K562 (cell line): ENCODE results near the gene PDE11A. TPM values are rescaled to one million over a fixed set of nuclear protein-coding genes. Genes with fewer than 3 reads are reported as not detected.

Source experiments
- ATF1 ChIP-seq, 2 experiments: fragments of 450-650 bp in 1 of 2; IDR thresholded peaks; 2 replicates each; pipeline ENCODE4 v1.6.1; 2016; ENCODE audit warnings: missing compliant biosample characterization in 1 of 2, missing genetic modification characterization in 1 of 2
- CHCHD3 ChIP-seq: fragments of 250-450 bp; sonication (Bioruptor Pico); IDR thresholded peaks from 2 replicates; pipeline ENCODE4 v2.1.2; 2022; ENCODE audit warnings: mild to moderate bottlenecking
- DACH1 ChIP-seq: fragments of 450-650 bp; IDR thresholded peaks from 2 replicates; pipeline ENCODE4 v1.6.1; 2018; ENCODE audit not compliant: partially characterized antibody
- FOXK2 ChIP-seq, 2 experiments: fragments of 450-650 bp; IDR thresholded peaks in 1 of 2; conservative IDR thresholded peaks in 1 of 2; 2 replicates each; pipeline ENCODE4 v1.6.1; 2016; ENCODE audit warnings: low read depth in 2 of 2, mild to moderate bottlenecking in 1 of 2
- GTF2B ChIP-seq: IDR thresholded peaks from 2 replicates; pipeline ENCODE4 v1.6.1; 2011; ENCODE audit not compliant: insufficient read length; ENCODE audit errors: extremely low read depth
- MBD2 ChIP-seq: sonication (generic); IDR thresholded peaks from 2 replicates; pipeline ENCODE4 v1.6.1; 2016; ENCODE audit warnings: low read depth, borderline replicate concordance
- RAD21 ChIP-seq, 2 experiments: fragments of 250-450 bp in 1 of 2; fragments of 450-650 bp in 1 of 2; sonication (Bioruptor Pico) in 1 of 2; formaldehyde crosslinking in 1 of 2; IDR thresholded peaks in 1 of 2; conservative IDR thresholded peaks in 1 of 2; 2 replicates each; pipeline versions ENCODE4 v1.4.0 to v1.8.0; 2020 to 2022; ENCODE audit warnings: mild to moderate bottlenecking in 2 of 2, moderate library complexity in 1 of 2
- RBM39 ChIP-seq: fragments of 200-400 bp; formaldehyde crosslinking; optimal IDR thresholded peaks from 2 replicates; pipeline ENCODE3; 2018; ENCODE audit warnings: low read depth, low read length
- TCF7 ChIP-seq: sonication (generic); IDR thresholded peaks from 2 replicates; pipeline ENCODE4 v1.6.1; 2016; ENCODE audit warnings: antibody characterized with exemption, borderline replicate concordance
- ZNF395 ChIP-seq: fragments of 200-800 bp; sonication (Bioruptor generic); IDR thresholded peaks from 2 replicates; pipeline ENCODE4 v1.6.1; 2017; ENCODE audit warnings: missing genetic modification characterization, missing compliant biosample characterization
- ZNF583 ChIP-seq: fragments of 250-450 bp; sonication (Bioruptor Pico); IDR thresholded peaks from 2 replicates; pipeline ENCODE4 v1.4.0; 2020
- ZSCAN32 ChIP-seq: fragments of 450-650 bp; formaldehyde crosslinking; IDR thresholded peaks from 2 replicates; pipeline ENCODE4 v1.4.0; 2020; ENCODE audit warnings: mild to moderate bottlenecking, moderate library complexity
- polyA plus RNA-seq, 8 experiments: library from polyadenylated mRNA; depleted of rRNA in 4 of 8; stranded (reverse) in 5 of 8; unstranded in 3 of 8; fragments of >200 nt; fragmentation: Nextera tagmentation in 2 of 8; fragmentation: Illumina TruSeq in 1 of 8; extraction: Ambion mirVana in 2 of 8; extraction: Trizol in 1 of 8; gene quantifications; 2 replicates each; pipeline versions ENCODE4 v1.2.1 to v1.2.3, GENCODE V29; 2011 to 2014; ENCODE audit warnings: inconsistent platforms in 1 of 8, missing spikeins in 1 of 8
- total RNA-seq, 7 experiments: library from RNA; depleted of rRNA in 6 of 7; stranded (reverse); fragments of >200 nt in 6 of 7; fragmentation: Illumina TruSeq in 2 of 7; extraction: Trizol in 2 of 7; gene quantifications; 2 replicates each; pipeline versions ENCODE4 v1.2.1 to v1.2.3, GENCODE V29; 2011 to 2021; ENCODE audit warnings: low replicate concordance in 1 of 7
- TF ChIP-seq, protein P1 (sequence below): fragments of 450-650 bp; conservative IDR thresholded peaks from 2 replicates; pipeline ENCODE4 v1.6.1; 2016; ENCODE audit warnings: missing genetic modification characterization, low read depth, mild to moderate bottlenecking, missing compliant biosample characterization, moderate library complexity
- TF ChIP-seq, protein P2 (sequence below): fragments of 250-450 bp; sonication (Bioruptor Pico); IDR thresholded peaks from 2 replicates; pipeline ENCODE4 v1.4.0; 2020; ENCODE audit warnings: mild to moderate bottlenecking
- TF ChIP-seq, protein P3 (sequence below): sonication (generic); formaldehyde crosslinking; IDR thresholded peaks from 2 replicates; pipeline ENCODE4 v1.8.0; 2023; ENCODE audit warnings: missing genetic modification reagents, mild to moderate bottlenecking, borderline replicate concordance

The PDE11A gene
- total and polyA plus RNA-seq, 9 of the 15 experiments (the other 6 are each of a cell fraction or from before 2014, with no cell fraction given): 3.2 to 22.1 (median 5.7) TPM

DNA sequence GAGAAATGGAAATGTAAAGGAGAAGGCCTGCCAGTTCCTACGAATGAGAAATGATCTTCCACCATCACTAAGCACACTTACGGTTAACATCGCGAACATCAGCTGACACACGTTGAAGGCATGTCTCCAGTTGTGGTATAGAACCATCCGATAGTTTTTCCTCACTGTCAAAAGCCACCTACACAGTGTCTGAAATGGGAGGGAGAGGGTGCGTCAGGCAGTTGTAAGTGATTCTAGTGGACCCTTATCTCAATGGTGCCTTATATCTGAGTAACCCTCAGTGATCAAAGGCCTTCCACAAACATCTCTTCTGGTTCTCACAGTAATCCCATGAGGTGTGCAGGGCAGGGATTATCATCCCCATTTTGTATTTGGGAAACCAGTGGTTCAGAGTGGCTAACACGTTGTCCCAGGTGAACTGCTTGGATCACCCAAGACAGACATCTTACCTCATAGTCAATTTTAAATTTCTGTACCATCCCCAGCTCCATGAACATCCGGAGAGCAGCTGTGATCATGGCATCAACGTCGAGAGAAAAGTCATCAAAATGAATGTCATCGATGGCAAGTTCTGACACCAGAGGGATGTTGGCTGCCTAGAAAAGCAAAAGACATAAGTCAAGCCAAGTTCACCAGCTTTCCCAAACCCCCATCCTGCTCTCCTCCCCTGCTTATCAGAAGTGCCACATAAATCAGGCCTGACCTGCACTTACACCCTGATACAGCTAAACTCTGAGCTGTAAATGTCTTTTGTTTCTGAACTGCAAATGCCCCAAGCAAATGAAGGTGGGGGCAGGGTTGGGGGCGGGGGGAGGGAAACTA, 344.8 kb downstream of the PDE11A start (continued):
- TF ChIP-seq, protein P1, sequence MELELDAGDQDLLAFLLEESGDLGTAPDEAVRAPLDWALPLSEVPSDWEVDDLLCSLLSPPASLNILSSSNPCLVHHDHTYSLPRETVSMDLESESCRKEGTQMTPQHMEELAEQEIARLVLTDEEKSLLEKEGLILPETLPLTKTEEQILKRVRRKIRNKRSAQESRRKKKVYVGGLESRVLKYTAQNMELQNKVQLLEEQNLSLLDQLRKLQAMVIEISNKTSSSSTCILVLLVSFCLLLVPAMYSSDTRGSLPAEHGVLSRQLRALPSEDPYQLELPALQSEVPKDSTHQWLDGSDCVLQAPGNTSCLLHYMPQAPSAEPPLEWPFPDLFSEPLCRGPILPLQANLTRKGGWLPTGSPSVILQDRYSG (tag): peak; percentile 66
- TF ChIP-seq, protein P2, sequence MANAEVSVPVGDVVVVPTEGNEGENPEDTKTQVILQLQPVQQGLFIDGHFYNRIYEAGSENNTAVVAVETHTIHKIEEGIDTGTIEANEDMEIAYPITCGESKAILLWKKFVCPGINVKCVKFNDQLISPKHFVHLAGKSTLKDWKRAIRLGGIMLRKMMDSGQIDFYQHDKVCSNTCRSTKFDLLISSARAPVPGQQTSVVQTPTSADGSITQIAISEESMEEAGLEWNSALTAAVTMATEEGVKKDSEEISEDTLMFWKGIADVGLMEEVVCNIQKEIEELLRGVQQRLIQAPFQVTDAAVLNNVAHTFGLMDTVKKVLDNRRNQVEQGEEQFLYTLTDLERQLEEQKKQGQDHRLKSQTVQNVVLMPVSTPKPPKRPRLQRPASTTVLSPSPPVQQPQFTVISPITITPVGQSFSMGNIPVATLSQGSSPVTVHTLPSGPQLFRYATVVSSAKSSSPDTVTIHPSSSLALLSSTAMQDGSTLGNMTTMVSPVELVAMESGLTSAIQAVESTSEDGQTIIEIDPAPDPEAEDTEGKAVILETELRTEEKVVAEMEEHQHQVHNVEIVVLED: peak; percentile 48; the same call in 1 of the 2 replicates
- TF ChIP-seq MBD2 (peak; percentile 49; the same call in 1 of the 2 replicates), TCF7 (peak; percentile 66; the same call in 1 of the 2 replicates), DACH1 (peak; percentile 46), RBM39 (no peak), FOXK2 (conservative IDR thresholded peaks at IDR 0.05 in 1 of 2, IDR thresholded peaks at IDR 0.05 in 1 of 2; ENCODE audit: low read depth in 2 of 2) (no peak), CHCHD3 (CRISPR knock-in tag) (0 out of 2 replicates have a peak, but pooled peaks have one; percentile 40), RAD21 (CRISPR knock-in tag; conservative IDR thresholded peaks at IDR 0.05 in 1 of 2, IDR thresholded peaks at IDR 0.05 in 1 of 2) (peak; percentile 28 to 37; a peak in 3 of 4 replicates), ZNF583 (CRISPR knock-in tag) (peak; percentile 56; the same call in 1 of the 2 replicates), GTF2B (no peak), ATF1 (CRISPR knock-in tag; IDR thresholded peaks at IDR 0.05) (no peak), ATF1 (tag; IDR thresholded peaks at IDR 0.05) (peak; percentile 61), ZNF395 (CRISPR knock-in tag) (peak; percentile 91), ZSCAN32 (CRISPR knock-in tag) (0 out of 2 replicates have a peak, but pooled peaks have one; percentile 13)
- TF ChIP-seq, protein P3, sequence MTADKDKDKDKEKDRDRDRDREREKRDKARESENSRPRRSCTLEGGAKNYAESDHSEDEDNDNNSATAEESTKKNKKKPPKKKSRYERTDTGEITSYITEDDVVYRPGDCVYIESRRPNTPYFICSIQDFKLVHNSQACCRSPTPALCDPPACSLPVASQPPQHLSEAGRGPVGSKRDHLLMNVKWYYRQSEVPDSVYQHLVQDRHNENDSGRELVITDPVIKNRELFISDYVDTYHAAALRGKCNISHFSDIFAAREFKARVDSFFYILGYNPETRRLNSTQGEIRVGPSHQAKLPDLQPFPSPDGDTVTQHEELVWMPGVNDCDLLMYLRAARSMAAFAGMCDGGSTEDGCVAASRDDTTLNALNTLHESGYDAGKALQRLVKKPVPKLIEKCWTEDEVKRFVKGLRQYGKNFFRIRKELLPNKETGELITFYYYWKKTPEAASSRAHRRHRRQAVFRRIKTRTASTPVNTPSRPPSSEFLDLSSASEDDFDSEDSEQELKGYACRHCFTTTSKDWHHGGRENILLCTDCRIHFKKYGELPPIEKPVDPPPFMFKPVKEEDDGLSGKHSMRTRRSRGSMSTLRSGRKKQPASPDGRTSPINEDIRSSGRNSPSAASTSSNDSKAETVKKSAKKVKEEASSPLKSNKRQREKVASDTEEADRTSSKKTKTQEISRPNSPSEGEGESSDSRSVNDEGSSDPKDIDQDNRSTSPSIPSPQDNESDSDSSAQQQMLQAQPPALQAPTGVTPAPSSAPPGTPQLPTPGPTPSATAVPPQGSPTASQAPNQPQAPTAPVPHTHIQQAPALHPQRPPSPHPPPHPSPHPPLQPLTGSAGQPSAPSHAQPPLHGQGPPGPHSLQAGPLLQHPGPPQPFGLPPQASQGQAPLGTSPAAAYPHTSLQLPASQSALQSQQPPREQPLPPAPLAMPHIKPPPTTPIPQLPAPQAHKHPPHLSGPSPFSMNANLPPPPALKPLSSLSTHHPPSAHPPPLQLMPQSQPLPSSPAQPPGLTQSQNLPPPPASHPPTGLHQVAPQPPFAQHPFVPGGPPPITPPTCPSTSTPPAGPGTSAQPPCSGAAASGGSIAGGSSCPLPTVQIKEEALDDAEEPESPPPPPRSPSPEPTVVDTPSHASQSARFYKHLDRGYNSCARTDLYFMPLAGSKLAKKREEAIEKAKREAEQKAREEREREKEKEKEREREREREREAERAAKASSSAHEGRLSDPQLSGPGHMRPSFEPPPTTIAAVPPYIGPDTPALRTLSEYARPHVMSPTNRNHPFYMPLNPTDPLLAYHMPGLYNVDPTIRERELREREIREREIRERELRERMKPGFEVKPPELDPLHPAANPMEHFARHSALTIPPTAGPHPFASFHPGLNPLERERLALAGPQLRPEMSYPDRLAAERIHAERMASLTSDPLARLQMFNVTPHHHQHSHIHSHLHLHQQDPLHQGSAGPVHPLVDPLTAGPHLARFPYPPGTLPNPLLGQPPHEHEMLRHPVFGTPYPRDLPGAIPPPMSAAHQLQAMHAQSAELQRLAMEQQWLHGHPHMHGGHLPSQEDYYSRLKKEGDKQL (CRISPR knock-in tag): no peak
